NK-92 (cell line): ENCODE results near the gene PSD2.

ENCODE experiments used
- DNase-seq: peaks from one replicate; lab custom pipeline; 2025; ENCODE audit not compliant: unreplicated experiment; lab: John Stamatoyannopoulos, UW

Gene PSD2

GRCh38 chr5:139835656-139836055 lies 40.0 kb downstream of the PSD2 start:
- no peak for DNase-seq

- no peak for DNase-seq
Observed at GRCh38 chr5:139836469-139837208, 41.0 kb downstream of the PSD2 start.

GRCh38 chr5:139837711-139838380 lies 42.2 kb downstream of the PSD2 start:
- no peak for DNase-seq

GRCh38 chr5:139838381-139839197 lies 43.0 kb downstream of the PSD2 start:
- DNase-seq, result no peak

- DNase-seq, result no peak
Observed at GRCh38 chr5:139839232-139839815, 43.7 kb downstream of the PSD2 start.

- DNase-seq, result no peak
Observed at GRCh38 chr5:139839918-139840317, 44.3 kb downstream of the PSD2 start.

- DNase-seq, result no peak
Observed at GRCh38 chr5:139841549-139841948, 45.9 kb downstream of the PSD2 start.

GRCh38 chr5:139842321-139842720 lies 46.7 kb downstream of the PSD2 start:
- no peak for DNase-seq

GRCh38 chr5:139843991-139844390 lies 48.4 kb downstream of the PSD2 start:
- DNase-seq, result no peak

- DNase-seq, result no peak
Observed at GRCh38 chr5:139844472-139845145, 49.0 kb downstream of the PSD2 start.

- no peak for DNase-seq
Observed at GRCh38 chr5:139845846-139846681, 50.5 kb downstream of the PSD2 start.

GRCh38 chr5:139847091-139847490 lies 51.5 kb downstream of the PSD2 start:
- no peak for DNase-seq

GRCh38 chr5:139847790-139848507 lies 52.3 kb downstream of the PSD2 start:
- no peak for DNase-seq

GRCh38 chr5:139848508-139849100 lies 53.0 kb downstream of the PSD2 start:
- DNase-seq, result no peak

- no peak for DNase-seq
Observed at GRCh38 chr5:139849501-139849900, 53.9 kb downstream of the PSD2 start.

- no peak for DNase-seq
Observed at GRCh38 chr5:139849942-139850341, 54.3 kb downstream of the PSD2 start.

GRCh38 chr5:139850423-139851016 lies 54.9 kb downstream of the PSD2 start:
- DNase-seq, result no peak

- no peak for DNase-seq
Observed at GRCh38 chr5:139851558-139851957, 56.0 kb downstream of the PSD2 start.

GRCh38 chr5:139852696-139853095 lies 57.1 kb downstream of the PSD2 start:
- no peak for DNase-seq
